Peyer's patch (tissue), 4 donors: ENCODE data around the gene NCKAP5.

Experiments
- CTCF ChIP-seq, 6 experiments: fragments of 450-650 bp in 4 of 6; fragments of 200-600 bp in 2 of 6; sonication (generic) in 1 of 6; IDR thresholded peaks; one replicate each; pipeline ENCODE4 v1.5.1; 2017 to 2019; ENCODE audit warnings: antibody characterized with exemption in 6 of 6, mild to moderate bottlenecking in 3 of 6, moderate library complexity in 1 of 6
- POLR2A ChIP-seq, 2 donors: fragments of 450-650 bp; IDR thresholded peaks; one replicate each; pipeline ENCODE4 v1.5.1; 2017; ENCODE audit warnings: antibody characterized with exemption in 2 of 2, mild to moderate bottlenecking in 2 of 2, moderate library complexity in 2 of 2

GRCh38 chr2:133512121-133512520 is 56.1 kb downstream of the NCKAP5 start:
- TF ChIP-seq POLR2A (IDR thresholded peaks at IDR 0.05) (no peak), CTCF (IDR thresholded peaks at IDR 0.05) (no peak)
